Spleen (tissue), 7 donors: ENCODE measurements around the gene NR2F1-AS1.
"Not testable (repeated sequence)": the region's sequence is repeated elsewhere in the genome, so short reads cannot be mapped to it uniquely, and the experiment has no call there.

Experiments
- CTCF ChIP-seq, 11 experiments: fragments of 200-600 bp in 7 of 11; fragments of 450-650 bp in 4 of 11; sonication (generic) in 4 of 11; IDR thresholded peaks in 8 of 11; conservative IDR thresholded peaks in 3 of 11; 1 replicate in 7 of 11; 2 replicates in 4 of 11; pipeline versions ENCODE4 v1.4.0 to v1.8.0; 2016 to 2021; ENCODE audit warnings: antibody characterized with exemption in 11 of 11, inconsistent platforms in 4 of 11, mild to moderate bottlenecking in 1 of 11
- POLR2A ChIP-seq, 3 donors: fragments of 450-650 bp; IDR thresholded peaks; one replicate each; pipeline ENCODE4 v1.5.1; 2017; ENCODE audit warnings: antibody characterized with exemption in 3 of 3, mild to moderate bottlenecking in 1 of 3
- donor health status: DM: no; HTN: no; CAD: no; lungs with moderate emphysema.
- donor health status: DM: no; HTN: no; CAD: no.
- donor health status: DM: no; HTN: no; CAD: no.

- not testable (repeated sequence) for TF ChIP-seq CTCF (IDR thresholded peaks at IDR 0.05 in 8 of 11, conservative IDR thresholded peaks at IDR 0.05 in 3 of 11); POLR2A (IDR thresholded peaks at IDR 0.05)
Observed at GRCh38 chr5:93505553-93505952, 75.5 kb downstream of the NR2F1-AS1 start.
